Epithelial cell of esophagus (primary cell): Measurements from ENCODE around the gene SIT1.

Experiments used
- DNase-seq: peaks from one replicate; pipeline ENCODE4 v3.0.0; 2010; ENCODE audit warnings: low read depth
- H3K4me3 ChIP-seq: 2 replicates; pipeline ENCODE4 v1.5.1; 2011; ENCODE audit warnings: mild to moderate bottlenecking, low read length, control low read depth
- TF ChIP-seq, protein P1 (sequence below): IDR thresholded peaks from 2 replicates; pipeline ENCODE4 v1.5.1; 2011; ENCODE audit warnings: low read depth, mild to moderate bottlenecking, low read length, control low read depth, inconsistent platforms; ENCODE audit not compliant: insufficient read depth; ENCODE audit errors: missing control alignments

SIT1 gene, protein sequence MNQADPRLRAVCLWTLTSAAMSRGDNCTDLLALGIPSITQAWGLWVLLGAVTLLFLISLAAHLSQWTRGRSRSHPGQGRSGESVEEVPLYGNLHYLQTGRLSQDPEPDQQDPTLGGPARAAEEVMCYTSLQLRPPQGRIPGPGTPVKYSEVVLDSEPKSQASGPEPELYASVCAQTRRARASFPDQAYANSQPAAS

DNA sequence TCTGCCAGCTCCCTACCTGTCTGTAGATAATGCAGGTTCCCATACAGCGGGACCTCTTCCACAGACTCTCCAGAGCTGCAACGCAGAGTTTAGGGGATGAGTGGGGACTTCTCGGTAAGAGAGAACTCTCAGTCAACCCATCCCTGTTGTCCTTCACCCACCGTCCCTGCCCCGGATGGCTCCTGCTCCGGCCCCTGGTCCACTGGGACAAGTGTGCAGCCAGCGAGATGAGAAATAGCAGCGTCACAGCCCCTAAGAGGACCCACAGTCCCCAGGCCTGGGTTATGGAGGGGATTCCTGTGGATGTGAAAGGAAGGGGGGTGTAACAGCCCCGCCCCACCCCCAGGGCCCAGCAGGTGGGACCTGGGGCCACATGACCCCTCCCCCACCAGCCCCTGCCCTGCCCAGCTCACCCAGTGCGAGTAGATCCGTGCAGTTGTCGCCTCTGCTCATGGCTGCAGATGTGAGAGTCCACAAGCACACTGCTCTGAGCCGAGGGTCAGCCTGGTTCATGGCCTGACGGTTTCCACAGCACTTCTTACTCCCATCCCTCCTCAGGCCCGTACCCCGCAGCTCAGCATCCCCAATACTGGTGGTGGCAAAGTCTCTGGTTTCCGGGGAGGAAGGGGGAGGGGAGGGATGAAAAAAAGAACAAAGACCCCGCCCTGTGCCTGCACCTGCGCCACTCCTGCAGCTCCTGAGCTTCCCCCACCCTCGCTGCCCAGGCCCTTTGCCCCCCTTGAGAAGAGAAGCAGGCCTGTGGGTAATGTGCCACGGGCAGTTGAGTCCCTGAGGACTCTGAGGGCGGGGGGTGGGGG is at the start of gene SIT1:
Gene SIT1, minus strand, starts transcription at position 591 of the 818 bp plus-strand sequence. Its CDS starts 78 bp downstream, at position 513.
- no peak for DNase-seq
- TF ChIP-seq, protein P1, sequence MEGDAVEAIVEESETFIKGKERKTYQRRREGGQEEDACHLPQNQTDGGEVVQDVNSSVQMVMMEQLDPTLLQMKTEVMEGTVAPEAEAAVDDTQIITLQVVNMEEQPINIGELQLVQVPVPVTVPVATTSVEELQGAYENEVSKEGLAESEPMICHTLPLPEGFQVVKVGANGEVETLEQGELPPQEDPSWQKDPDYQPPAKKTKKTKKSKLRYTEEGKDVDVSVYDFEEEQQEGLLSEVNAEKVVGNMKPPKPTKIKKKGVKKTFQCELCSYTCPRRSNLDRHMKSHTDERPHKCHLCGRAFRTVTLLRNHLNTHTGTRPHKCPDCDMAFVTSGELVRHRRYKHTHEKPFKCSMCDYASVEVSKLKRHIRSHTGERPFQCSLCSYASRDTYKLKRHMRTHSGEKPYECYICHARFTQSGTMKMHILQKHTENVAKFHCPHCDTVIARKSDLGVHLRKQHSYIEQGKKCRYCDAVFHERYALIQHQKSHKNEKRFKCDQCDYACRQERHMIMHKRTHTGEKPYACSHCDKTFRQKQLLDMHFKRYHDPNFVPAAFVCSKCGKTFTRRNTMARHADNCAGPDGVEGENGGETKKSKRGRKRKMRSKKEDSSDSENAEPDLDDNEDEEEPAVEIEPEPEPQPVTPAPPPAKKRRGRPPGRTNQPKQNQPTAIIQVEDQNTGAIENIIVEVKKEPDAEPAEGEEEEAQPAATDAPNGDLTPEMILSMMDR, result no peak
- H3K4me3 ChIP-seq, result no peak within 1 kb of the TSS

DNA sequence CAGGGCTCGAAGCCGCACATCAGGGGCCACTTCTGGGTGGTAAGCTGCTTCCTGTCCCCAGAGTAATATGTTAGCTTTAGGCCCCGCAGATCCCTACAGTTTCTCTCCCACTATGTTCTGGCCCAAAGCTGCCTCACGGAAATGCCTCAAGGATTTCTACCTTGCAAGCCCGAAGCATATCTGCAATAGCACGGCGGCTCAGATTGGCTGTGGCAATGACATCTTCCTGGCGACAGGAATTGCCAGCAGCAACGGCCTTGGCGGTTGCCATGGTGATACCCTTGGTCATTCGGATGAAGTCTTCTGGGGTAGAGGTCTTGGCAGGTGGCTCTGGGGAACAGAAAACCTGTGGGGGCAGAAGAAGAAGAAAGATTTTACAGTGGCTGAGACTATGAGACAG is 49.3 kb upstream of the SIT1 start:
- TF ChIP-seq, protein P1, result no peak
- DNase-seq, result no peak
- H3K4me3 ChIP-seq, result no peak overlapping the region

DNA sequence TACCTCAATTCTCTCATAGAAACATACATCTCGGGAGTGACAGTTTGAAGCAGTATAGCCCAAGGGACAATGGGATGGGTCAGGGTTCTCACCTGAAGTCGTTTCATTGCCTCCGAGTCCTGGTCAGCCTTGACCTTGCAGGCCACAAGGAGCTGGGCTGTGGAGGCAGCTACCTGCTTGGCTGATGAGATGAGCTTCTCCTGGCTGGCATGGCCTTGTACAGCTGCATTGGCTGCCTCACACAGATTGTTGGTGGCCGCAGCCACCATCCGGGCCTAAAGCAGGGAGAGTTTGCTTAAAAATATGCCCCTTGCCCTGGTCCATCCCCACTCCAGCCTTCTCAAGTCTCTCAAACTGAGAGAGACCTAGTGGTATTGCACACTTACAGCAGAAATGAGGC is 47.5 kb upstream of the SIT1 start:
- TF ChIP-seq, protein P1, result no peak

DNA sequence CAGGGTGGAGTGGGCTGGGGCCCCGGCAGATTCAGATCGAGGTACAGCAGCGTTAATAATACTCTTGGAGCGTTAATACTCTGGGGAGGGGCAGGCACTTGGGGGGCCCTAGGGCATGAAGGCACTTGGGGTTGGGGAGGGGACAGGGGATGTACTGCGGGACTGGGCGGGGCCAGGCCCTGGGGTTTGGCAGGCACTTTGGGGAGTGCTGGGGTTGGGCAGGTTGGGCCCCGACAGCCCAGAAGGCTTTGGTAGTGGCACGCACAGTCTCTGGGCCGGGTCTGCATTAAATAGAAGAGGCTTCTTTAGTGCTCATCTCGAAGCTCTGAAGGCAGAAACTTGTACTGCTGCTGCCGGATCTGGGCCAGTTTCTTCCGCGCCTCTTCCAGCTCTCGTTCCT is 46.8 kb upstream of the SIT1 start:
- TF ChIP-seq, protein P1, result no peak

More for the DNA sequence above, 47.5 kb upstream of the SIT1 start:
- DNase-seq, result no peak
- no peak overlapping the region for H3K4me3 ChIP-seq

DNA sequence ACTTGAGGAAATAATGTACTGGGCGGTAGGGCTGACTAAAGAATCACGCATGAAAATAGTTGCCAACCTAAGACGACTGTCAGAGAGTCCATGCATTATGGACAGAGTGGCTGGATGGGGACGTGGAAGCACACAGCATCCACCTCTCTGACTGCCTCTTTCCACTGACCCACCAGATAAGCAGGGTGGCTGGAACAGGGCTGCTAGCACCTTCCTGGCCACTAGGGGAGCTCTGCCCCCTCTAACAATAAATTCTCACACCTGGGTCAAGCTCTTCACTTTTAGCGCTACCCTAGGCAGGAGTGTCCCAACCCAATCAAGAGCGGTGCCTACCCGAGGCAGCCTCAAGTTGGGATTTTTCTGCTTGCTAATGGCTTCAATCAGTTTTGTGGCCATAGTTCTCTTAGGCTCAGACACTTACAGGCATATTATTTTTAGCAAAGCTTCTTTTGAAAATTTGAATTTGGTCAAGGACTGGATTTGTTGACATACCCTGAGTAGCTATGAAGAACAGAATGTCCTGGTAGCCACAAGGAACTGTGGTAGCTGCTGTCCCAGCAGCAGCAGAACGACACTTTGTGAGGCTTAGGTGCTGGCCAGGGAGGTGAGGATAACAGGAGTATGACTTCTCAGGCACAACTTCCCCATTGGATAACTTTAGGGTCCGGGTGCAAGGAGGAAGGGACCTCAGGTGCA is 45.9 kb upstream of the SIT1 start:
- no peak overlapping the region for H3K4me3 ChIP-seq
- TF ChIP-seq, protein P1, result peak; percentile 96
- peak; percentile 60 for DNase-seq

More for the DNA sequence above, 46.8 kb upstream of the SIT1 start:
- no peak for DNase-seq
- no peak overlapping the region for H3K4me3 ChIP-seq

DNA sequence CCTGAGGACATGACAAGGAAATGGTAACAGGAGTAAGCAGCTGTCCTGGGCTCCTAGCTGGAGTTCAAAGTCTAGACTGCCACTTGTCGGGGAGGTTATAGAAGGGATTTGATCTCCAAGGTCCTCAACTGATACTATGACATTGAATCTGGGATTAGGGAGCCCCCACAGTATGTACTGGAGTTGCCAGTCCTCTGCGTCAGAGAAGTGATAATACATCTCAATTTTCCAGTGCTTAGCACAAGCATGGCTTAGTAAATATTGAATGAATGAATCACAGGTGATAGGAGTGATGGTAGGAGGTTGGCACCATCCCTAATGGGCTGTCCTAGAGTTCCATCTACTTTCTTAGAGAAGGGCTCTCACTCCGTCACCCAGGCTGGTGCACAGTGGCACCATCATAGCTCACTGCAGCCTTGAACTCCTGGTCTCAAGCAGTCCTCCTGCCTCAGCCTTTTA is 45.2 kb upstream of the SIT1 start:
- H3K4me3 ChIP-seq, result no peak overlapping the region
- DNase-seq, result no peak
- TF ChIP-seq, protein P1, result no peak
